OCI-LY1 (cell line): ENCODE measurements around the gene PRR15L.
"Not testable (repeated sequence)": the region's sequence is repeated elsewhere in the genome, so short reads cannot be mapped to it uniquely, and the experiment has no call there.

Experiments
- EZH2 ChIP-seq: fragments of 200-600 bp; sonication (generic), shearing (Covaris generic); IDR thresholded peaks from 2 replicates; pipeline ENCODE4 v1.8.0; 2017; ENCODE audit warnings: borderline replicate concordance, mixed run types, mild to moderate bottlenecking, antibody characterized with exemption, low read length, moderate library complexity, mixed read lengths
- TF ChIP-seq, protein P1 (sequence below): fragments of 200-600 bp; sonication (generic), shearing (Covaris generic); IDR thresholded peaks from 2 replicates; pipeline ENCODE4 v1.5.1; 2017; ENCODE audit warnings: mild to moderate bottlenecking, antibody characterized with exemption, low read length, moderate library complexity, mixed read lengths

- TF ChIP-seq, protein P1, sequence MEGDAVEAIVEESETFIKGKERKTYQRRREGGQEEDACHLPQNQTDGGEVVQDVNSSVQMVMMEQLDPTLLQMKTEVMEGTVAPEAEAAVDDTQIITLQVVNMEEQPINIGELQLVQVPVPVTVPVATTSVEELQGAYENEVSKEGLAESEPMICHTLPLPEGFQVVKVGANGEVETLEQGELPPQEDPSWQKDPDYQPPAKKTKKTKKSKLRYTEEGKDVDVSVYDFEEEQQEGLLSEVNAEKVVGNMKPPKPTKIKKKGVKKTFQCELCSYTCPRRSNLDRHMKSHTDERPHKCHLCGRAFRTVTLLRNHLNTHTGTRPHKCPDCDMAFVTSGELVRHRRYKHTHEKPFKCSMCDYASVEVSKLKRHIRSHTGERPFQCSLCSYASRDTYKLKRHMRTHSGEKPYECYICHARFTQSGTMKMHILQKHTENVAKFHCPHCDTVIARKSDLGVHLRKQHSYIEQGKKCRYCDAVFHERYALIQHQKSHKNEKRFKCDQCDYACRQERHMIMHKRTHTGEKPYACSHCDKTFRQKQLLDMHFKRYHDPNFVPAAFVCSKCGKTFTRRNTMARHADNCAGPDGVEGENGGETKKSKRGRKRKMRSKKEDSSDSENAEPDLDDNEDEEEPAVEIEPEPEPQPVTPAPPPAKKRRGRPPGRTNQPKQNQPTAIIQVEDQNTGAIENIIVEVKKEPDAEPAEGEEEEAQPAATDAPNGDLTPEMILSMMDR: not testable (repeated sequence)
- not testable (repeated sequence) for TF ChIP-seq EZH2
Observed at GRCh38 chr17:48001657-48002056, 44.0 kb upstream of the PRR15L start.
